Activated CD8-positive, alpha-beta memory T cell treated with anti-CD3 and anti-CD28 coated beads for 4 hours (primary cell): ENCODE measurements around the gene CLIC4.
"Not testable (repeated sequence)": the region's sequence is repeated elsewhere in the genome, so short reads cannot be mapped to it uniquely, and the experiment has no call there.

Source experiments
- DNase-seq, 2 donors: peaks; one replicate each; pipeline ENCODE4 v3.0.0-alpha.2; 2020; ENCODE audit warnings: low read depth in 2 of 2

CLIC4 gene

GRCh38 chr1:24806588-24806987 lies 61.3 kb downstream of the CLIC4 start:
- no peak for DNase-seq

GRCh38 chr1:24811494-24811893 lies 66.2 kb downstream of the CLIC4 start:
- DNase-seq, result not testable (repeated sequence)

GRCh38 chr1:24820221-24820620 lies 75.0 kb downstream of the CLIC4 start:
- not testable (repeated sequence) for DNase-seq

- no peak for DNase-seq
Observed at GRCh38 chr1:24822887-24823286, 77.6 kb downstream of the CLIC4 start.

- DNase-seq, result not testable (repeated sequence)
Observed at GRCh38 chr1:24823486-24823885, 78.2 kb downstream of the CLIC4 start.

GRCh38 chr1:24825174-24825573 lies 79.9 kb downstream of the CLIC4 start:
- DNase-seq, result no peak

GRCh38 chr1:24826510-24826909 lies 81.3 kb downstream of the CLIC4 start:
- DNase-seq, result no peak

GRCh38 chr1:24827379-24828135 lies 82.3 kb downstream of the CLIC4 start:
- no peak for DNase-seq

- DNase-seq, result no peak
Observed at GRCh38 chr1:24828183-24828886, 83.1 kb downstream of the CLIC4 start.

- DNase-seq, result no peak
Observed at GRCh38 chr1:24828887-24829192, 83.6 kb downstream of the CLIC4 start.

GRCh38 chr1:24830680-24831272 lies 85.5 kb downstream of the CLIC4 start:
- no peak for DNase-seq

- no peak for DNase-seq
Observed at GRCh38 chr1:24841593-24841992, 96.3 kb downstream of the CLIC4 start.

GRCh38 chr1:24846671-24847070 lies 101.4 kb downstream of the CLIC4 start:
- no peak for DNase-seq

- DNase-seq, result peak; percentile 82 to 83
Observed at GRCh38 chr1:24847995-24848881, 103.0 kb downstream of the CLIC4 start.

GRCh38 chr1:24849672-24850295 lies 104.5 kb downstream of the CLIC4 start:
- no peak for DNase-seq

GRCh38 chr1:24850328-24850920 lies 105.2 kb downstream of the CLIC4 start:
- DNase-seq, result no peak

- DNase-seq, result no peak
Observed at GRCh38 chr1:24853649-24854048, 108.4 kb downstream of the CLIC4 start.

- DNase-seq, result no peak
Observed at GRCh38 chr1:24855474-24855873, 110.2 kb downstream of the CLIC4 start.

GRCh38 chr1:24856787-24857506 lies 111.7 kb downstream of the CLIC4 start:
- no peak for DNase-seq

GRCh38 chr1:24857507-24858133 lies 112.4 kb downstream of the CLIC4 start:
- no peak for DNase-seq
